ENCODE data around the gene PLBD1.

DNA sequence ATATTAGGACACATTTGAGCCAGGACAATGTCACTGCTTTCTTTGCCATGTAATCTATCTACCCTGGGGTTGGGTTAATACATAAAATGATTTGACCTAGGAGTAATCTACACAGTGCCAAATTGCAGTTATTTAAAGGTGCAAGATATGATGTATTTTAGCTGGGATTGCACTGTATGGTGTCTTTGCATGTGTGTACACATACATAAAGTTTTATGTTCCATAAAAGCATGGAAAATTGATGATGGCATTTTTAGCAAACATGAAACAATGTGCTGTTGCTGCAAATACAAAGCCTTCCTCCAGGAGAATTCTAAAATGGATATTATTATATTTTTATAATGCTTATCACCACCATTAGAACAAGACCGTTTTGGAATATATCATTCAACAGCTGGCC is 24.0 kb upstream of the PLBD1 start:
- TF ChIP-seq, protein P1, sequence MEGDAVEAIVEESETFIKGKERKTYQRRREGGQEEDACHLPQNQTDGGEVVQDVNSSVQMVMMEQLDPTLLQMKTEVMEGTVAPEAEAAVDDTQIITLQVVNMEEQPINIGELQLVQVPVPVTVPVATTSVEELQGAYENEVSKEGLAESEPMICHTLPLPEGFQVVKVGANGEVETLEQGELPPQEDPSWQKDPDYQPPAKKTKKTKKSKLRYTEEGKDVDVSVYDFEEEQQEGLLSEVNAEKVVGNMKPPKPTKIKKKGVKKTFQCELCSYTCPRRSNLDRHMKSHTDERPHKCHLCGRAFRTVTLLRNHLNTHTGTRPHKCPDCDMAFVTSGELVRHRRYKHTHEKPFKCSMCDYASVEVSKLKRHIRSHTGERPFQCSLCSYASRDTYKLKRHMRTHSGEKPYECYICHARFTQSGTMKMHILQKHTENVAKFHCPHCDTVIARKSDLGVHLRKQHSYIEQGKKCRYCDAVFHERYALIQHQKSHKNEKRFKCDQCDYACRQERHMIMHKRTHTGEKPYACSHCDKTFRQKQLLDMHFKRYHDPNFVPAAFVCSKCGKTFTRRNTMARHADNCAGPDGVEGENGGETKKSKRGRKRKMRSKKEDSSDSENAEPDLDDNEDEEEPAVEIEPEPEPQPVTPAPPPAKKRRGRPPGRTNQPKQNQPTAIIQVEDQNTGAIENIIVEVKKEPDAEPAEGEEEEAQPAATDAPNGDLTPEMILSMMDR (IDR thresholded peaks at IDR 0.05; ENCODE audit: low read length), result no peak
- TF ChIP-seq EZH2 (IDR thresholded peaks at IDR 0.05; ENCODE audit: borderline replicate concordance, low read length), result no peak

Measured in OCI-LY1 (cell line).